Muscle of back (tissue), 11 donors: Measurements from ENCODE around the gene PTOV1. TPM values are rescaled to one million over a fixed set of nuclear protein-coding genes. Genes with fewer than 3 reads are reported as not detected.

ENCODE experiments used
- DNase-seq, 3 donors: peaks; one replicate each; pipeline versions ENCODE4 v3.0.0 to v3.0.0-alpha.2; 2013
- polyA plus RNA-seq, 10 donors: library from polyadenylated mRNA; unstranded; fragments of 120-200 nt; gene quantifications; one replicate each; pipeline ENCODE4 v1.2.1, GENCODE V29; 2013; ENCODE audit not compliant: insufficient read length in 10 of 10

Gene PTOV1
- polyA plus RNA-seq, 10 donors: 162 to 212 (median 191) TPM

DNA sequence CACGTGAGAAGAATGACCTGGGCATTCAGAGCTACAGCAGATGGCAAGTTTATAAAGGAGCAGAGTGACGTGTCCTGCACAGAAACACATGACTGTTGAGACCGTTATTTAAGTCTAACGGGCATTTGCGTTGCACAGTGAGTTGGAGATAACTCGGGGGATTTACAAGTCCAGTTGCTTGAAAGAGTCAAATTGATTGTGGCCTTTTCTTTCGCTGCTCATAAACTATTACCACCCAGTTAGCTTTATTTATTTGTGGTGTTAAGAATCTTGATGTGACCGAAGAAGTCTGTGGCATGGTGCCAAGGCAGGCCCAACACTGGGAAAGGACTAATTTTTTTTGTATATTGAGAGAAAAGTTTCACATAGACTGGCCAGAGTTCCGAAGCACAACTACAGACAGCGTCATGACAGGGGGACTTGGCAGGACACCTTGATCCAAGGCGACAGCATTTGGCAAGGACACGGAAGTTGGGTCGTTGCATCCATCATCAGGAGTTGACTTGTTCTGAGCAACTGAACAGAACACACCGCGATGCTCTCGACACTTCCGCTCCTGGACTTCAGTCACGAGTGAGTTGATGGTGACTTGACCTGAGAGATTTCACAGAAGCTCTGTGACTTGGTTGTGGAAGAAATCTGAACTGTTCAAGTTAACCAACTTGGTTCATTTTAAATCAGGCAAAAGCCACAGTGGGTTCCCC lies 11.9 kb upstream of the PTOV1 start:
- no peak for DNase-seq

DNA sequence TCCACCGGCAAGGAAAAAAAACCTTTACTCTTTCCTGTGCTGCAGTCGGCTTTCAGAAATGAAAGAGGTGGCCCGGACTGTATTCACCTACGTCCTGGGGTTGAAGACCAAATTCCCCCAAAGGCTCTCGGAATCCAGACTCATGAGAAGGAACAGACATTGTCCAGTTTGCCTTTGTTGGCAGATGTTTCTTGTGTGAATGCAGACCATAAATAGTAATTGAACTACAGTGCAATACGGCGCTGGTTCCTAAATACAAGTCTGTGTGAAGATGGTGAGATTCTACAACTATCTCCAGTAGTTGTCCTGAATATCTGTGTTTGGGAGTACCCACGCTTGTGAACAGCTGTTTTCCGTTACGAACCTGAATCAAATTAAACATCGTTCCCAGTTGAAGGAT lies 11.2 kb upstream of the PTOV1 start:
- no peak for DNase-seq

DNA sequence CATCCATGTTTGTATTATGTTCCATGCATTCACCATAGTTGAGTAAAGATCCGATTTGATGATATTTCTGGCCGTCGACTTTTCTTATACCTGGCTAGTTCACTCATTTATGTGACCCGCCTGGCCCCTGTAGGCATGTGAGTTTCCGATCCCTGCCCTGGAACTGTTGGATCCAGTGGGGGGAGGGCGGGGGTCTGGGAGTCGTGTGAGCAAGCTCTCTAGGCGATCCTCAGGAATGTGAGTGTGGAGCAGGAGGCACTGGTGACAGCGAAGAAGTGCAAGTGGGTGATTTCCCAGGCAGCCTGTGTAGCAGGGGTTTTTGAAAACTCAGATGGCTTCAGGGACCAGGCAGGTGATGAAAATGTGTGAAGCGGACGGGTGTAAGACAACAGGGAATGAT lies 10.6 kb upstream of the PTOV1 start:
- DNase-seq: no peak

DNA sequence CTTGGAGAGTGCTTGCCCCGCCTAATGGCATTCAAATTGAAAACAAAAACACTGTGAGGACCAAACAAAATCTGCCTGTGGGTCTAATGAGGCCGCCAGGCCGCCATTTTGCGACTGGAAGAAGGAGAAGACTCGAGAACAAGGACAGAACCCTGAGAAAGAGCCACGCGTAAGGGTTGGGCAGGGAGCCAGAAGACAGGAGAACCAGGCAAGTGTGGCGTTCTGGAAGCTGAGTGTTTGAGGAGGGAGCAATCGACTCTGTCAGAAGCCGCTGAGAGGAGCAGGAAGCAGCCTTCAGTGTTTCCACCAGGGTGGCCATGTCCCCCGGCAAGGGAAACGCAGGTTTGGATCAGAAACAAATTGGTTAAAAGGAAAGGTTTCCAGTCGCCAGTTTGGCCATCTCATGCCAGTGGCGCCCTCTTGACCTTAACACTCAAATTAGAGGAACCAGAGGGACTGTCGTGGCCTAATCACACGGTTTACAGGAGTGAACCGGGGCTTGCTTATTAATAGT lies 10.2 kb upstream of the PTOV1 start:
- DNase-seq: no peak

DNA sequence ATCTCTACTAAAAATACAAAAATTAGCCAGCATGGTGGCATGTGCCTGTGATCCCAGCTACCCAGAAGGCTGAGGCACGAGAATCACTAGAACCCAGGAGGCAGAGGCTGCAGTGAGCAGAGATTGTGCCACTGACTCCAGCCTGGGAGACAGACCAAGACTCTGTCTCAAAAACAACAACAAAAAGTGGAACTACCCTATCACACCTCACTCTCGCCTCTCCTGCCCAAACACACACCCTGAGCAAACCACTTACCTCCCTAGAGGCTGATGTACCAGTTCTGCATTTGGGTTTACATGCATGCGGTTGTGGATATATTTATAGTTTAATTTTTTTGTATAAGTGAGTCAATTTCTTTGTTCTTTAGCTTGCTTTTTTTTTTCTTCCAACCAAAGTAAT lies 7.7 kb upstream of the PTOV1 start:
- no peak for DNase-seq

DNA sequence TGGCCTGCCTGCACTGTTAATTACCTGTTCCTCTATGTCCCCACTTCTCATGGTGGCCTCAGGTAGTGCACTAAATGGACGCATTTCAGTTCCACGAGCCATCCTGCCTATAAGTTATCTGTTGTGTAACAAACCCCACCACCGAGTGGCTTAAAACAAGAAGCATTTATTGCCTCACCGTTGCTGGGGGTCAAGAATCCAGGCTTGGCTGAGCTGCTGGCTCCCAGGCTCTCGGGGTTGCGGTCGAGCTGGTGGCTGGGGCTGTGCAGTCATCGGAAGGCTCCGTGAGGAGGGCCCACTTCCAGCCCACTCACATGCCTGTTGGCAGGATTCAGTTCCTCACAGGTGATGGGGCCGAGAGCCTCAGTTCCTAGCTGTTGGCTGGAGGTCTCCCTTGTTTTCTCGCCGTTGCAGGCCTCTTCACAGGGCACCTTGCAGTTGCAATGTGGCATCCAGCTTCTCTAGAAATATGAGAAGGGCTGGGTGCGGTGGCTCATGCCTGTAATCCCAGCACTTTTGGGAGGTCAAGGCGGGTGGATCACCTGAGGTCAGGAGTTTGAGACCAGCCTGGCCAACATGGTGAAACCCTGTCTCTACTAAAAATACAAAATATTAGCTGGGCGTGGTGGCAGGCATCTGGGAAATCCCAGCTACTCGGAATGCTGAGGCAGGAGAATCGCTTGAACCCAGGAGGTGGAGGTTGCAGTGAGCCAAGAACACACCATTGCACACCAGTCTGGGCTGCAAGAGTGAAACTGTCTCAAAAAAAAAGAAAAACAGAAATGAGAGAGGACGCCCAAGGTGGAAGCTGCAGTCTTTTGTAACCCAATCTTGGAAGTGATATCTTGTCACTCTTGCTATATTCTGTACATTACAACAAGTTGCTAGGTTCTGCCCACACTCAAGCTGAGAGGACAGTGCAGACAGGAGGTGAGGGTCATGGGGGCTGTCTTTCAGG lies 6.5 kb upstream of the PTOV1 start:
- DNase-seq: no peak

DNA sequence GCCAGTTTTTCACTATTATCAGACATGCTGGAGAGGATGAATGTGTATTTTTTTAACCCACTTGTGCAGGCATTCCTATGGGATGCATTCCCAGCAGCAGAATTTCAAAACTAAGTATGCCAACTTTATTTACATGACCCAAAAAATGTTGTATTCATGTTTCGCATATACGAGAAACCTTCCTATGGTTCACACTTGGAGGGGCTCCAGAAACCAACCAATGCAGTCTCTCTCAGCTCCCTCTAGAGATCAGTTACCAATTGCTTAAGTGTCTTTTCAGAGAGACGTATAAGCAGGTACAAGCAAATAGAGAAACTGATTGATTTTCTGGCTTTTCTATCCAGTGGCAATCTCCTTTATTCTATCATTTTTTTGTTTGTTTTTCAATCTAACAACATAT lies 5.5 kb upstream of the PTOV1 start:
- DNase-seq: no peak

DNA sequence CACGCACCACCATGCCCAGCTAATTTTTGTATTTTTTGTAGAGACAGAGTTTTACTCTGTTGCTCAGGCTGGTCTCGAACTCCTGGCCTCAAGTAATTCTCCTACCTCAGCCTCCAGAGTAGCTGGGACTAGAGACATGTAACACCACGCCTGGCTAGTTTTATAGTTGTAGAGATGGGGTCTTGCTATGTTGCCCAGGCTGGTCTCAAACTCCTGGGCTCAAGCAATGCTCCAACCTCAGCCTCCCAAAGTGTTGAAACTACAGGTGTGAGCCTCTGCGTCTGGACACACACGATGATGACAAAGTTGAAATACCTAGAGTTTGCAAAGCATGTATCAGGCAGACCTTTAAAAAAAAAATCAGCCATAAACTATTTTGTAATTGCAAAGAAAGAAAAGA lies 4.6 kb upstream of the PTOV1 start:
- no peak for DNase-seq

DNA sequence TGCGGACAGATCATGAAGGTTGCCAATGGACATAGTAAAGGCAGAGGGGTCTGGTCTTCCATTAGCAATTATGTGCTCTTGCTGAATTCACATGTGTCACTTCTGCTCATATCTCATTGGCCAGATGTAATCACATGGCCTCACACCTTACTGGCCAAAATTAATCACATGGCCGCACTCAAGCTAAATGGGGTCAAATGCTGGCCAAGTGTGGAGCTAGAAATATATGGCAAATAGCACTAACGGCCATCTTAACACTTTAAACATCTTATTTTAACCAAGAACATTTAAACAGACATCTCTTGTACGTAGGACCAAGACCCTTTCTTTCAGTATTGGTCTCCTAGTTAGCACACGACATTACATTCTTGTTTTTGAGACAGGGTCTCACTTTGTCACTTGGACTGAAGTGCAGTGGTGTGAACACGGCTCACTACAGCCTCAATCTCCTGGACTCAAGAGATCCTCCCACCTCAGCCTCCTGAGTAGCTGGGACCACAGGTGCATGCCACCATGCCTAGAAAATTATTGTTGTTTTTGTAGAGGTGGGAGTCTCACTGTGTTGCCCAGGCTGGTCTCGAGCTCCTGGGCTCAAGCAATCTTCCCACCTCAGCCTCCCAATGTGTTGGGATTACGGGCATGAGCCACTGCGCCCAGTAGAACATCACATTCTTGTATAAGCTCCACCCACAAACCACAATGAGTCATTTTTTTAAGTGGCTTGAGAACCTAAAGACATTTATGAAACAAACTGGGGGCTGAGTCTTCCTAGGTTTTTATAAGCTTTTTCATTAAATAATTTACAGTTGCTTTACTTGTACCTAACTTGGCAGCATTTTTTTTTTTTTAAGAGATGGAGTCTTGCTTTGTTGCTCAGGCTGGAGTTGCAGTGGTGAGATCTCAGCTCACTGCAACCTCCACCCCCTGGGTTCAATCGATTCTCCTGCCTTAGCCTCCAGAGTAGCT lies 2.9 kb upstream of the PTOV1 start:
- peak in 1 of 3 donors; percentile 52 for DNase-seq

DNA sequence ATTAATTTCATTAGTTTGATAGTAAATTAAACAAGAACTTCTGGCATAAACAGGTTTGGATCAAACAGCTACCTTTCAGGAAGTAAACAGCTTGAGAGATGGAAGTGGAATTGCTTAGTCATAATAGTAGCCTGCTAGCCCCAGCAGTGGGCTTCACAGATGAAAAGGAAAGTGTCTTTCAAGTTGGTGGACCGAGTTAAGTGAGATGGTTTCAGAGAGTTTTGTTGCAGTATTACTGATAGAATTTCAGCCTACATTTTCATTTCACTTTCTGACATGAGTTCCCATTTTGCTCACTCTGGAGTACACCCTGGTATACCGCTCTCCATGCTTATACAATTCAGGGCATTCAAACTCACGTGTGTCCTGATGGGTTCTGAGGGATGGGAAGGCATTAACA lies 2.0 kb upstream of the PTOV1 start:
- DNase-seq: no peak

DNA sequence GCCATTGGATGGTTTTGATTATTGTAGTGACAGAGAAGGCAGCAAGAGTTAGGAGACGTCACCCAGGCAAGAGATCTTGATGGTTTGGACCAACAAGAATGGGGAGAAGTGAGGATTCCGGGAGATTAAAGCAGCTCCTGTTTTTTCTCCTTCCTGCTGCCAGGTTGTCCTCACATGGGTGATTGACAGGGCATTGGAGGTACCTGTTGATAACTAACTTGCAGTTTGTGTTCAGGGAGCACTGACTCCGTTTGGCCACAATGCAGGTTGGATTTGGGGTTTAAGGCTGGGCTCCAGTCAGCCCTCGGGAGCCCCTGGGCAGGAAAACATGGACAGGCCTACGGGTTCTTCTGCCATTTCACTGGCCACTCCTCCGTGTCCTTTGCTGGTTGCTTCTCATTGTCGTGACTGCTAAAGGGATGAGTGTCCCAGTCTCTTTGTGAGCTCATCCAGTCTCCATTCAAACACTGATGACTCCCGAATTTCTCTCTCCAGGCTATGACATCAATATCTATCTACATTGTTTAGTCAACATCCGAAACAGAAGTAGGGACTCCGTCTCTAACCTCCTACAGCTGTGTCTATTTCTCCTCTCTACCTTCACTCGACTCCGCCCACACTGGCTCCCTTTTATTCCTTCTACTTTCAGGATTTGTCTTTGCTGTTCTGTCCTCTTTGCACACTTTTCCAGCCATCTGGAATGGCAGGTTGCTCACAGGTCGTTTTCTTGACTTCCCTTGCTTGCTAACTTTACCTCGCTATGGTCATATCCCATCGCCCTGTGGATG lies 1.3 kb upstream of the PTOV1 start:
- DNase-seq: no peak

DNA sequence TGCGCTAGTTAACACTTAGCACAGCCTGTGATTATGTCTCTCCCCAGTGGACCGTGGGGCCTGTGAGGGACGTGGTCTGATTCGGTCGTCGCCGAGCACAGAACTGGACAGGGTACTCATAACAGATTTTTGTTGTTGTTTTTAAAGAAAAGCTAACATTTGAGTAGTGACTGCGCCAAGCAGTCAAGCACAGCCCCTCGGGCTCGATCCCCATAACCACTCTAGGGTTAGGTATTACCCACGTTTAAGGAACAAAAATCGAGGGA lies 805 bp upstream of the PTOV1 start:
- DNase-seq: no peak

DNA sequence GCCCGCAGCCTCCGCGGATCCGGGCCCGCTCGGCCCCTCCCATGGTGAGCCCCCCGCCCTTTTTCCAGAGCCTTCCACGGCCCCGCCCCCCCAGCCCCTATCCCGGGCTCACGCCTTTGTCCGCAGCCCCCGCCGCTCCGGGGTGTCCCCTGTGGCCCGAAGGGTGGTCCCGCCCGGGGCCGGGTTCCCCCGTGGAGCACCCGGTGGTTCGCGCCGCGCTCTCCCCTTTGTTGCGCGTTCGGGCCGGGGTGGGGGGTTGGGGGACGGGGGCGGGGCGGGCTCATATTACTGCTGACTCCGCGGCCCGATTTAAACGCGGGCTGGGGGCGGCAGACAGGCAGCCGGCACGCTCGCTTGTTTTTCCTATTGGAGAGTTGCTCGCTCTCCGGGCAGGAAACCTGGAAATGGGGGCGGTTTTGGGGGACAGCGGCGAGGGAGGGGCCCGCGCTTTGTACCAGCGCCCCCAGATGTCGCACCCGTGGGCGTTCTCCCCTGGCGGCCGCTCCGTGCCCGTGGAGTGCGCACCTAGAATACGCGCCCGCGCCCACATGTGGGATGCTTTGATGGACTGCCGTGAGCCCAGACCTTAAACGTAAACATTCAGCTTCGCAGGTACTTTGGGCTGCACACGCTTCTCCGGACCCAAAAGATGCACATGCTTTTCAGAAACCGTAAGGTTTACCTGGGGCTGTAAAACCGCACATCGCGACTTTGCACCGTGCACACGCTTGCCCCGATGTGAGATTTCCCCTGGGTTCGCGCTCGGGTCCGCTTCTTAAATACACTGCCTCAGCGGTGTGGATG lies 699 bp downstream of the PTOV1 start:
- DNase-seq: peak in 2 of 3 donors; percentile 44 to 70

DNA sequence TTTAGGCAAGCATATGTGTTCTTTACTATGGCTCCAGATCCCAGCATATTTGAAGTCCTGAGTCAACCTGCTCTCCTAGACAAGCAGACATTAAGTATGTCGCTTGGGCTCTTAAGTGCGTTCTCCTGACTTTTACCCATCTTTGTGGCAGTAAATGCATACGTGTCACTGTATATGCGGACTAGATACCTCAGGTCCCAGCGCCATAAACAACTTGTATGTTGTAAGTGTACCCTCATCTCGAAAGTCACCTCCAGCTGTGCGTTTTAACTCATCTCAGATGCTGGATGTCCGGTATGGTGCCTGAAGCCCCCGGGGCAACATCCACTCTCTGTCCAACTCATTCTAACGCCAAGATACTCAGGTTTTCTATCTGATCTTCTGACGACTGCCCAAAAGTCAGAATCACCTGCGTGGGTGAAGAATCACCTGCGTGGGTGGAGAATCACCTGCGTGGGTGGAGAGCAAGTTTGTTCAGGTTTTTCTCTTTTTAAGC lies 1.7 kb downstream of the PTOV1 start:
- DNase-seq: no peak

DNA sequence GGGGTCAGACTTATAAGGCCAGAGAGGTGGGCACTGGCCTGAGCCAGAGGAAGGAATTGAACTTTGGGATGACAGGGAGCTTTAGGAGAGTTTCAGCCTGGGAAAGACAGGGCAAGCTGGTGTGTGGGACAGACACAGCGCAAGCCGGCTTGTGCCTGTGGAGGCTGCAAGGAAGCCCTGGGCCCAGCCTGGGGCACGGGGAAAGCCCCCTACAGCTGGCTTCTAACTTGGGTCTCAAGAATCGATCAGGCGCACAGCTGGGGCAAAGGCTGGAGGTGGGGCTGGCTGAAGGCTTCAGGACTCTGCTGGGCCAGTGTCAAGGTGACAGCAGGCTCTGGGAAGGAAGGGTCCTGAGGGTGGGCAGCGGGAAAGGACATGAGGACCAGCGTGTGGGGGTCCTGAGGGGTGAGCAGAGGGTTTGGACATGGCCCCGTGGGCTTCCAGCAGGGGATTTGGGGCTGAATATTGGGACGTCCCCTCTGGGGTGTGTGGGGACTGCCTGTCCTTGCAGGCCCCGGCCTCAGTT lies 3.0 kb downstream of the PTOV1 start:
- DNase-seq: no peak

DNA sequence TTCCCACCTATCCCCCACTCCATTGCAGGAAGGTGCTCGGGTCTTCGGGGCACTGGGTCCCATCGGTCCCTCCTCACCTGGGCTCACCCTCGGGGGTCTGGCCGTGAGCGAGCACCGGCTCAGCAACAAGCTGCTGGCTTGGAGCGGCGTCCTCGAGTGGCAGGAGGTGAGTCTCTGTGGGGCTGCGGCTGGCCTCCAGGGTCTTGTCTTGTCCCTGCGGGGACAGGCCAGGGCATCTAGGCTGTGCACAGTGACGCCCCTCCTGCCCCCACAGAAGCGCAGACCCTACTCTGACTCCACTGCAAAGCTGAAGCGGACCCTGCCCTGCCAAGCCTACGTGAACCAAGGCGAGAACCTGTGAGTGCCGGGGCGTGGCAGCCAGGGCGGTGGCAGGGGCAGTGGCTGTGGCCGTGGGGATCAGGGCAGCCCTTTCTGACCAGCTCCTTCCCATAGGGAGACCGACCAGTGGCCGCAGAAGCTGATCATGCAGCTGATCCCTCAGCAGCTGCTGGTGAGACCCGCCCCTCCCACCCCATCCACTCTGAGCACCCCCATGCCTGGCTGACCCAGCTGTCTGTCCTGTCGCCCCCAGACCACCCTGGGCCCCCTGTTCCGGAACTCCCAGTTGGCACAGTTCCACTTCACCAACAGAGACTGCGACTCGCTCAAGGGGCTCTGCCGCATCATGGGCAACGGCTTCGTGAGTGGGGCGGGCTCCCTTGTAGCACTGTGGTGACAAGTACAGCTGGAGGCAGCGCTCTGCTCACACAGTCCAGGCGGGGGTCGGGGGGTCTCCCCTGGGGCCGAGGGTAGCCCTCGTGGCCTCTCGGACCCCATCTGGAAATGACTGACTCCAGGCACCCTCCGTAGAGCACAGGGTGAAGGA lies 3.7 kb downstream of the PTOV1 start:
- no peak for DNase-seq

DNA sequence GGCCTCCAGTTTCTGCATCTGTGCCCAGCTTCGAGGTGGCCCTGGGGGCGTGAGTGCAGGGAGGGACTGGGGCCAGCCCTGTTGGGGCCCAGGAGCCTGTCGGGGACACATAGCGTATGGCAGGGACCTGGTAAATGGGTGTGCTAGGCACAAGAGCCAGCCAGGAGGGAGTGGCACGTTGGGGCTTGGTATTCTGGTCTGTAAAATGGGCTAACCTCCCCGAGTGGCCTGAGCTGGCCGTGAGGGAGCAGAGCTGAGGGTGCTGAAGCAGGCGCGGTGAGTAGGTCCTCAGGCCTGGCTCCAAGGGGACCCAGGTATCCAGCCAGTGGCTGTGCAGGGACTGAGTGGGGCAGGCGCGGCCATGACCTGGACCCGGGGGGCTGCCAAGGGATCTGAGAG lies 4.3 kb downstream of the PTOV1 start:
- no peak for DNase-seq

DNA sequence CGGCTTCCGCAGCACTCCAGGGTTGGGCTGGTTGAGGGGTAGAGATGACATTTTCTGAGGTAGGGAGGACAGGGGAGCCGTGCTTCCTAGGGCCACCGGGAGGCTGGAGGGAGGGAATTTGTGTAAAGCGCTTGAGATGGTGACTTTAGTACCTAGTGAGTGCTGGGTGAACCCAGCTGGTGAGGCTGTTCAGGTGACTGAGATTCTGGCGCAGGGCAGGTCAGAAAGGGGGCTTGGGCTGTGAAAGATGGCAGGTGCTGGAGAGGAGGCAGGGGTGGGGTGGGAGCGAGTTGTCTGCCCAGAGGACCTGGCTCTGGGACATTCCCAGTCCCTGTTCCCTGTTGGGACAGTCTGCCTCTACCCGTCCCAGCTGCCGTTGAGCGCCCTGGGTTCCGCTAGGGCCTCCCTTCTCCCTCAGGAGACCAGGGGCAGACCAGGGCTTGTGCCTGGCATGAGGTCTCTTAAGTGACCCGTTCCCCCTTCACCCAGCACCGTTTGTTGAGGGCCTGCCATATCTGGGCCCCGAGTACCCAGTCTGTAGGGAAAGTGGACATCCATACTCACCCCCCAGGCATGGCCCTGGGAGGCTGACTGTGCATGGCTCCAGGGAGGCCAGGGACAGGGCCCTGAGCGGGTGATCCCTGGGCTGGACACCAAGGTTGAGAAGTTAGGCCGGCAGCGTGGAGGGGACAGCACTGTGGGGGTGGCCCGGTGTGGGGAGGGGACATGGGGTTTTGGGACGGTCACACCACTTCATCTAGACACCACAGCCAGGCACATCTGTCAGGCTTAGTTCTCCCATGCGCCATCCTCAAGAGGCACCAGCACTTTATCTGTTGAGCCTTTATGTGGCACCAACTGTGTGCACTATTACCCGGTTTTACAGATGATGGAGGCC lies 5.0 kb downstream of the PTOV1 start:
- DNase-seq: no peak
